ENCODE data around the gene ADCYAP1R1.

Gene ADCYAP1R1

DNA sequence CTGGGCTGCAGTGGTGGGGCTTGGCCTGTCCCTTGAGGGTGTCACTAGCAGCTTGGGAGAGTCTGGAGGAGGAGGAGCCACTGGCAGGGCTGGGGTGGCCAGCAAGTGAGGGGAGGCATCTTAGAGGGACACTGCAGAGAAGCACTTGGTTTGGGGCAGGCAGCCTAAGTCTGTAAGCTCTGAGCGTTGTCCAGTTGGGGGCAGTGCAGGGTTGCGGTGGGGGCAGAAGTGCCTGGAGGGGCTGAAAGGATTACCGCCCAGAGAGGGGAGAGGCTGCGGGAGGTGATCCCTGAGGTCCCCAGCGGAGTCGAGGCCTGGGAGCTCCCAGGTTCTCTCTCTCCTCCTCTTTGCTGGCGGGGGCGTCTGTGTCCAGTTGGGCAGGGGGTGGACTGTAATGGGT lies 7.4 kb downstream of the ADCYAP1R1 start:
- TF ChIP-seq CTCF (IDR thresholded peaks at IDR 0.05; ENCODE audit: extremely low read depth, missing control alignments) = no peak
- no peak for DNase-seq (ENCODE audit: low spot score)

- DNase-seq (ENCODE audit: low spot score) = no peak
- no peak for TF ChIP-seq CTCF (IDR thresholded peaks at IDR 0.05; ENCODE audit: extremely low read depth, missing control alignments)
Measured at GRCh38 chr7:31061185-31061584, 9.1 kb downstream of the ADCYAP1R1 start.

DNA sequence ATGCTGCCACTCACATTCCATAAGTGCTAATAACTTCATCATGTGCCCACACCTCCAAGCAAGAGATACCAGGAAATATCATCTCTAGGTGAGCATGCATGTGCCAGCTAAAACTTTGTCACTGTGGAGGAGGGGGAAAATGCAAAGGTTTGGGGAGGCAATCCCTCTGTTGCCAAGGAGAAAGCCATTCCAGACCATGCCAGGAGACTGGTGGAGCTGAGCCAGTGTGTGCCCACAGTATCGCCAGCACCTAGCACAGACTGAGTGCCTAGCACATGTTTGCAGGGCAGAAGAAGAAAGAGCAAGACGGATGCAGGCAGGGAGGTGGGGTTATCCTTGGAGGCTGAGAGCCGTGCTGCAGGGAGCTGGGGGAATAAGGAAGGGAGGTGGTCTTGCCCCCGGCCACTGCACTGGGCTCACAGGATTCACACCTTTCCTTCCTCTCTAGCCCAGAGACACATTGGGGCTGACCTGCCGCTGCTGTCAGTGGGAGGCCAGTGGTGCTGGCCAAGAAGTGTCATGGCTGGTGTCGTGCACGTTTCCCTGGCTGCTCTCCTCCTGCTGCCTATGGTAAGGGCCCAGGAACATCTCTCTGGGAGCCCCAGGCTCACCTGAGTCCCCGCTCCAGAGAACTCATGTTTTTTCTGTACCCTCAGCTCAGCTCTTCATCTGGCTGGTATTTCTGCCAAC lies 10.8 kb downstream of the ADCYAP1R1 start:
- DNase-seq (ENCODE audit: low spot score) = no peak

DNA sequence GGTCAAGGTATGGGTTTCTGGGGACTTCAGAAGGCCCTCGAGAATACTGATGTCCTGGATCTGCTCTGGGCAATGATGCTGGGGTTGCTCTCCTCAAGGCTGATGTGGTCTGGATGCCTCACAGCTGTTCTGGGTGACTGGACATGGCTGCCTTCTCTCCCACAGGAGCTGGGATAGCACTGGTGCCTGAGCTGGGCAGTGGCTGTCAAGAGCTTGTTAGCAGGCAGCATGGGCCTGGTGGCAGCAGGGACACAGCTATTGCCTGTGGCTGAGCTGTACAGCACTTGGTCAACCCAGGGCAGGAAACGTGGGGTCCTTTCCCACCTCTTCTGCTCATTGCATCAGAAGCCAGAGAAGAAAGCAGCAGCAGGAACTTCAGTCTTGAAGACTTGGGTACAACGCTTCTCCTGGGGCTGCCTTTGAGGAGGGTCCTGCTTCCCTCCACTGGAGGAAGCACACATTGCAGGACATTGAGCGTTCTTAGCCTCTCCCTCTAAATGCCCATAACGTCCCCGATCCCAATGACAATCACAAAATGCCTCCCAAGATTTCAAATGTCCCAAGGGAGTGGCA lies 13.0 kb downstream of the ADCYAP1R1 start:
- no peak for DNase-seq (ENCODE audit: low spot score)
- TF ChIP-seq CTCF (IDR thresholded peaks at IDR 0.05; ENCODE audit: extremely low read depth, missing control alignments) = no peak

More for the DNA sequence above, 10.8 kb downstream of the ADCYAP1R1 start:
- TF ChIP-seq CTCF (IDR thresholded peaks at IDR 0.05; ENCODE audit: extremely low read depth, missing control alignments) = no peak

- no peak for DNase-seq (ENCODE audit: low spot score)
- TF ChIP-seq CTCF (IDR thresholded peaks at IDR 0.05; ENCODE audit: extremely low read depth, missing control alignments) = no peak
Measured at GRCh38 chr7:31065840-31066239, 13.7 kb downstream of the ADCYAP1R1 start.

DNA sequence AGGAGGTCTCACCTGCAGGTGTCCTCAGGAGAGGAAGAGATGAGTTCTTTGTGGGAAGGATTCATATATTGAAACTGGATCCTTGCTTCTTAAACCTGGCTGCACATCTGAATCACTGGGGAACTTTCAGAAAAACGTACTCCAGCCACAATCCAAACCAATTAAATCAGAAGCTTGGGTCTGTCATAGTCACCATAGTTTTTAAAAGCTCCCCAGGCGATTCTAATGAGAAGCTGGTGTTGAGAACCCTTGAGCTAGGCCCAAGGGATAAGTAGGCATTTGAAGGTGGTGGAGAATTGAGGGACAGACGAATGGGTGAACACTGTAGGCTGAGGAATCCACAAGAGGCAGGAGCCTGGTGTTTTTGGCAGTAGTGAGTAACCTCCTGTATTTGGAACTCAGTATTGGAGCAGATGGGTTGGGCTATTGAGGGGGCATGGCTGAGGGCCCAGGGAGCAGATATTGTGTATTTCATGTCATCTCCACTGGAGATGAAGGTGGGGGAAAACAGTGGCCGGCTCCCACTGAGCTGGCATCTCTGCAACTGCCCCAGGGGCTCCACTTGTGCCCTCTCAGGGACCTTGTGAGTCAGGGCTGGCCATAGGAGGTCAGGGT lies 14.5 kb downstream of the ADCYAP1R1 start:
- no peak for TF ChIP-seq CTCF (IDR thresholded peaks at IDR 0.05; ENCODE audit: extremely low read depth, missing control alignments)
- DNase-seq (ENCODE audit: low spot score) = no peak

DNA sequence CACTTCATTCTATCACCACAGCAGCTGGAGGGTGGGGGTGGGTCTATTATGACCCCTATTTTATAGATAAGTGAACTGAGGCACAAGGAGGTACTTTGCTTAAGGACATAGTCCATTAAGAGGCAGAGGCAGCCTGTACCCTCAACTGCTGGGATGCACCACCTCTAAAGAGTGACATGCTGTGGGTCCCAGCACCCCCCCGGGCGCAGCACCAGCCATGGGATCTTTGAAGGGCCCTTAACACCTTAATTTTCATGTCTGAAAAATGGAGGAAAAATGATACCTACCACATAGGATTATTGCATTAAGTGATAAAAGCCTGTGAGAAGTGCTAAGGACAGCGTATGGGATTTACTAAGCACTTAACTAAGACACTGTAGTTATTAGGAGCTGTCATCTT lies 15.4 kb downstream of the ADCYAP1R1 start:
- TF ChIP-seq CTCF (IDR thresholded peaks at IDR 0.05; ENCODE audit: extremely low read depth, missing control alignments) = no peak

More for the DNA sequence above, 15.4 kb downstream of the ADCYAP1R1 start:
- no peak for DNase-seq (ENCODE audit: low spot score)
